Subcutaneous adipose tissue (tissue), 4 donors: ENCODE data around the gene ABI3. TPM values are rescaled to one million over a fixed set of nuclear protein-coding genes. Genes with fewer than 3 reads are reported as not detected.

Experiments
- total RNA-seq, 4 donors: library from RNA; depleted of rRNA; stranded (reverse); fragments of >200 nt; gene quantifications; one replicate each; pipeline ENCODE4 v1.1.0, GENCODE V29; 2016
- TF ChIP-seq, protein P1 (sequence below): fragments of 450-650 bp; IDR thresholded peaks from one replicate; pipeline ENCODE4 v1.5.1; 2016; ENCODE audit warnings: low read depth, mild to moderate bottlenecking, control low read depth, antibody characterized with exemption, moderate library complexity

ABI3 gene
- total RNA-seq, 4 donors from 2014 or later: 0.82 to 8.5 (median 4.4) TPM

DNA sequence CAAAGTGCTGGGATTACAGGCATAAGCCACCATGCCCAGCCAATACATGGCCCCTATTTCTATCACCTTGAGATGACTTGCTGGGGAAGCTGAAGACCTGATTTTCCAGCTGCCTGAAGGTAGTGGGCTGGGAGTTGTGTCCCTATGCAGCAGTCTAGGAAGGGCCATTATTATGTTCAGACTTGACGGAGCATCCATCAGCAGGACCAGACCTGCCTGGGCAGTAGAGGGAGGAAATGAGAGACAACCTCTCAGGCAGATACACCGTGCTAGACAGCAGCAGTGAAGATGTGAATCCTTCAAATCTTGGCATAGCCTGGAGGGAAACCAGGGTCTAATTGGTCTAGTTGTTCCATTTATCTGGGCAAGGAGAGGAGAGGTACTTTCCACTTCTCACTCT lies 55.7 kb downstream of the ABI3 start:
- TF ChIP-seq, protein P1, sequence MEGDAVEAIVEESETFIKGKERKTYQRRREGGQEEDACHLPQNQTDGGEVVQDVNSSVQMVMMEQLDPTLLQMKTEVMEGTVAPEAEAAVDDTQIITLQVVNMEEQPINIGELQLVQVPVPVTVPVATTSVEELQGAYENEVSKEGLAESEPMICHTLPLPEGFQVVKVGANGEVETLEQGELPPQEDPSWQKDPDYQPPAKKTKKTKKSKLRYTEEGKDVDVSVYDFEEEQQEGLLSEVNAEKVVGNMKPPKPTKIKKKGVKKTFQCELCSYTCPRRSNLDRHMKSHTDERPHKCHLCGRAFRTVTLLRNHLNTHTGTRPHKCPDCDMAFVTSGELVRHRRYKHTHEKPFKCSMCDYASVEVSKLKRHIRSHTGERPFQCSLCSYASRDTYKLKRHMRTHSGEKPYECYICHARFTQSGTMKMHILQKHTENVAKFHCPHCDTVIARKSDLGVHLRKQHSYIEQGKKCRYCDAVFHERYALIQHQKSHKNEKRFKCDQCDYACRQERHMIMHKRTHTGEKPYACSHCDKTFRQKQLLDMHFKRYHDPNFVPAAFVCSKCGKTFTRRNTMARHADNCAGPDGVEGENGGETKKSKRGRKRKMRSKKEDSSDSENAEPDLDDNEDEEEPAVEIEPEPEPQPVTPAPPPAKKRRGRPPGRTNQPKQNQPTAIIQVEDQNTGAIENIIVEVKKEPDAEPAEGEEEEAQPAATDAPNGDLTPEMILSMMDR: no peak

DNA sequence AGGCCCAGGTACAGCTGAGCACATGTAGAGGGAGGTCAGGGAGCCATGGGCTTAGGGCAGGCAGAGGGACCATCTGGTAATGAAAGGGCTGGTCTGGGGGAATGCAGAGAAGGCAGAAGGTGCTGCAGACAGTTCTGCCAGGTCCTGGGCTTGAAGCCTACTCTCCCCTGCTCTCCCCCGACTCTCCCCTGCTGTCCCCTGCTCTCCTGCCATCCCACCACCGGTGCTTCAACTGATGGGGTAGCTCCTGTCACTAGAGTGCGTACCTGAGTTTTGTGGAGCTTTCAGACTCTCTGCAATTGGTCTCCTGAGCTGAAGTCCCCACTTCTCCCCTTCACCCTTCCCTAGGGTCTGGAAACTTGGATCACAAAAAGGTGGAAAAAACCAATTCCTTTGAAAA lies 57.4 kb downstream of the ABI3 start:
- TF ChIP-seq, protein P1: no peak

DNA sequence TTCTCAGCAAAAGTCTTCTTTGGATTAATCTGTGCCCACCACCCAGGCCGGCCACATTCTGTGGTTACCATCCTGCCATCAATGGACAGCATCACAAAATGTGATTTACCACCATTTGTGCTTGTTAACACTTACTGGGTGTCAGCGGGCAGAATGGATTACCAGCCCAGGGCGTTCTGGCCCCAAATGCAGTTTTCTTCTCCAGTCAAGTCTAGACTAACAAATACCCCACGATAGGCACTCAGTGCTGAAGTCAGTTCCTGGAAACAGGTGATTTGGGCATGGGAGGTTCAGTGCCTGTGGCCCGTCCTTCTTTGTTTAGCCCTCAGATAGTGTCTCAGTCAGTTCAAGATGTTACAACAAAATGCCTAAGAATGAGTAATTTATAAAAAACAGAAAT lies 58.8 kb downstream of the ABI3 start:
- TF ChIP-seq, protein P1: no peak

Other genes starting within 250 kb of the ABI3 start
- not detected for gene GIP, start 242.1 kb upstream of the ABI3 start, total RNA-seq
- 1 to 10 TPM in 1 of 4 donors, under 1 TPM in 1, not detected in 2; 0.19 to 4.4 TPM for gene IGF2BP1, start 213.3 kb upstream of the ABI3 start, total RNA-seq
- not detected for gene B4GALNT2, start 77.9 kb upstream of the ABI3 start, total RNA-seq
- gene GNGT2, start 133 bp upstream of the ABI3 start, total RNA-seq: 1 to 10 TPM in 1 of 4 donors, not detected in 3; 4.2 TPM
- gene PHOSPHO1, start 20.1 kb downstream of the ABI3 start, total RNA-seq: not detected
- 10 to 100 TPM; 32.1 to 52.0 (median 34.5) TPM for gene ZNF652, start 151.5 kb downstream of the ABI3 start, total RNA-seq
- gene PHB1, start 204.2 kb downstream of the ABI3 start, total RNA-seq: 100 to 1,000 TPM in 1 of 4 donors, 10 to 100 TPM in 3; 68.0 to 100 (median 85.1) TPM